Neuronal stem cell (in vitro differentiated cells): ENCODE measurements around the gene UBAC2.

Experiments
- DNase-seq: peaks from one replicate; pipeline ENCODE4 v3.0.0-alpha.2; 2013; ENCODE audit warnings: low spot score
- H2AFZ ChIP-seq: one replicate; pipeline ENCODE4 v1.6.1; 2013; ENCODE audit warnings: mild to moderate bottlenecking, low read length, inconsistent platforms
- H2AK5ac ChIP-seq: 2 replicates; pipeline ENCODE4 v1.6.1; 2013; ENCODE audit warnings: low read depth, mild to moderate bottlenecking, inconsistent platforms, low read length, moderate library complexity, mixed read lengths
- H2BK120ac ChIP-seq: 2 replicates; pipeline ENCODE4 v1.6.1; 2013; ENCODE audit warnings: low read depth, mild to moderate bottlenecking, inconsistent platforms, low read length, moderate library complexity, mixed read lengths
- H2BK12ac ChIP-seq: one replicate; pipeline ENCODE4 v1.6.1; 2013; ENCODE audit warnings: low read length, inconsistent platforms
- H2BK15ac ChIP-seq: 2 replicates; pipeline ENCODE4 v1.6.1; 2013; ENCODE audit warnings: mild to moderate bottlenecking, low read length, inconsistent platforms, mixed read lengths
- H2BK5ac ChIP-seq: one replicate; pipeline ENCODE4 v1.6.1; 2013; ENCODE audit warnings: inconsistent platforms, mild to moderate bottlenecking, low read length, moderate library complexity
- H3K14ac ChIP-seq: one replicate; pipeline ENCODE4 v1.6.1; 2013; ENCODE audit warnings: low read length, inconsistent platforms
- H3K18ac ChIP-seq: 2 replicates; pipeline ENCODE4 v1.6.1; 2013; ENCODE audit warnings: low read length, inconsistent platforms
- H3K23ac ChIP-seq: 2 replicates; pipeline ENCODE4 v1.6.1; 2013; ENCODE audit warnings: low read depth, mild to moderate bottlenecking, mixed read lengths, low read length, inconsistent platforms; ENCODE audit not compliant: poor library complexity
- H3K27ac ChIP-seq: replicated peaks from 3 replicates; pipeline ENCODE4 v1.5.1; 2013; ENCODE audit warnings: low read length, inconsistent platforms
- H3K27me3 ChIP-seq, 3 experiments: 2 replicates each; pipeline ENCODE4 v1.6.1; 2013; ENCODE audit warnings: low read length in 3 of 3, mild to moderate bottlenecking in 2 of 3, inconsistent platforms in 1 of 3, low read depth in 1 of 3, mixed read lengths in 1 of 3, moderate library complexity in 1 of 3; ENCODE audit not compliant: control insufficient read depth in 3 of 3, insufficient read depth in 3 of 3
- H3K36me3 ChIP-seq, 2 donors: replicated peaks in 1 of 2; 2 replicates each; pipeline ENCODE4 v1.6.1; 2013; ENCODE audit warnings: low read length in 2 of 2; ENCODE audit not compliant: control insufficient read depth in 2 of 2, insufficient read depth in 2 of 2
- H3K4ac ChIP-seq: 2 replicates; pipeline ENCODE4 v1.6.1; 2013; ENCODE audit warnings: inconsistent platforms, mild to moderate bottlenecking, low read length, moderate library complexity
- H3K4me1 ChIP-seq, 2 donors: 1 replicate in 1 of 2; 2 replicates in 1 of 2; pipeline ENCODE4 v1.6.1; 2013; ENCODE audit warnings: low read length in 2 of 2, low read depth in 1 of 2; ENCODE audit not compliant: control insufficient read depth in 2 of 2, insufficient read depth in 1 of 2
- H3K4me2 ChIP-seq: one replicate; pipeline ENCODE4 v1.6.1; 2013; ENCODE audit warnings: mild to moderate bottlenecking, low read length, inconsistent platforms; ENCODE audit not compliant: insufficient read depth, poor library complexity, severe bottlenecking
- H3K4me3 ChIP-seq, 2 donors: 2 replicates each; pipeline ENCODE4 v1.5.1; 2013; ENCODE audit warnings: low read length in 2 of 2, mild to moderate bottlenecking in 2 of 2, inconsistent platforms in 1 of 2, moderate library complexity in 1 of 2
- H3K79me1 ChIP-seq: one replicate; pipeline ENCODE4 v1.6.1; 2013; ENCODE audit warnings: low read depth, mild to moderate bottlenecking, inconsistent platforms, low read length, moderate library complexity
- H3K9ac ChIP-seq: one replicate; pipeline ENCODE4 v1.6.1; 2013; ENCODE audit warnings: mild to moderate bottlenecking, low read depth, low read length, inconsistent platforms; ENCODE audit not compliant: poor library complexity
- H3K9me3 ChIP-seq, 2 donors: replicated peaks in 1 of 2; 2 replicates each; pipeline versions ENCODE3 to v1.6.1; 2013; ENCODE audit warnings: low read length in 2 of 2, mild to moderate bottlenecking in 2 of 2, inconsistent platforms in 1 of 2, low read depth in 1 of 2, mixed read lengths in 1 of 2, moderate library complexity in 1 of 2; ENCODE audit not compliant: control insufficient read depth in 2 of 2, insufficient read depth in 1 of 2
- H4K8ac ChIP-seq: one replicate; pipeline ENCODE4 v1.6.1; 2013; ENCODE audit warnings: low read depth, mild to moderate bottlenecking, inconsistent platforms, low read length, moderate library complexity
- H4K91ac ChIP-seq: one replicate; pipeline ENCODE4 v1.6.1; 2013; ENCODE audit warnings: low read length, low read depth, mild to moderate bottlenecking, inconsistent platforms; ENCODE audit not compliant: poor library complexity
- WGBS, 2 donors: extraction: QIAGEN DNeasy Blood & Tissue Kit; methylation state at CpG; one replicate each; pipeline ENCODE4 v1.1.7; 2013; ENCODE audit warnings: missing lambda C conversion rate in 2 of 2, mixed read lengths in 1 of 2; ENCODE audit not compliant: insufficient read length in 2 of 2, insufficient replicate concordance in 1 of 2; ENCODE audit errors: extremely low coverage in 2 of 2; 5-methylcytosine and 5-hydroxymethylcytosine counted together

The UBAC2 gene

GRCh38 chr13:99165753-99166587 lies 34.7 kb upstream of the UBAC2 start:
- Histone ChIP-seq H3K27ac (no peak overlapping the region), H3K23ac (no peak overlapping the region), H3K9ac (no peak overlapping the region), H2BK120ac (no peak overlapping the region), H4K8ac (no peak overlapping the region), H3K18ac (no peak overlapping the region), H3K4me3 (no peak overlapping the region), H2AFZ (no peak overlapping the region), H3K14ac (no peak overlapping the region), H3K4ac (no peak overlapping the region), H3K27me3 (no peaks in the 10 kb centered on the region), H4K91ac (no peak overlapping the region), H2AK5ac (no peak overlapping the region), H3K4me2 (no peak overlapping the region), H3K79me1 (no peaks in the 10 kb centered on the region), H3K36me3 (no peaks in the 10 kb centered on the region), H3K4me1 (peaks cover 0 to 2% of the 10 kb centered on the region in 2 donors), H2BK12ac (no peak overlapping the region), H3K9me3 (no peaks in the 10 kb centered on the region), H2BK5ac (no peak overlapping the region), H2BK15ac (no peak overlapping the region)
- no peak for DNase-seq
- WGBS, 2 donors, result no CpG with 5 or more reads among the region's 5 CpGs

DNA sequence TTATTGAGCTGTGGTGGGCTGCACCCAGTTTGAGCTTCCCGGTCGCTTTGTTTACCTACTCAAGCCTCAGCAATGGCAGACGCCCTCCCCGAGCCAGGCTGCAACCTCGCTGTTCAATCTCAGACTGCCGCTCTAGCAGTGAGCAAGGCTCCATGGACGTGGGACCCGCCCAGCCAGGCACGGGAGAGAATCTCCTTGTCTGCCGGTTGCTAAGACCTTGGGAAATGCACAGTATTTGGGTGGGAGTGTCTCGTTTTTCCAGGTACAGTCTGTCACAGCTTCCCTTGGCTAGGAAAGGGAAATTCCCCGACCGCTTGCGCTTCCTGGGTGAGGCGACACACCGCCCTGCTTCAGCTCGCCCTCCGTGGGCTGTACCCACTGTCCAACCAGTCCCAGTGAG lies 27.7 kb upstream of the UBAC2 start:
- no peaks in the 10 kb centered on the region for H3K36me3 ChIP-seq

GRCh38 chr13:99173606-99174005 lies 27.0 kb upstream of the UBAC2 start:
- Histone ChIP-seq H3K4ac (no peak overlapping the region), H2BK120ac (no peak overlapping the region), H3K18ac (no peak overlapping the region), H3K36me3 (no peaks in the 10 kb centered on the region), H3K27ac (no peak overlapping the region), H3K9ac (no peak overlapping the region), H3K4me3 (no peak overlapping the region), H2AK5ac (no peak overlapping the region), H2BK5ac (no peak overlapping the region), H3K27me3 (peaks cover 0 to 2% (median 0%) of the 10 kb centered on the region in 3 experiments), H2AFZ (no peak overlapping the region), H4K8ac (no peak overlapping the region), H3K23ac (no peak overlapping the region), H4K91ac (no peak overlapping the region), H3K9me3 (no peaks in the 10 kb centered on the region), H3K4me1 (no peaks in the 10 kb centered on the region), H3K79me1 (no peaks in the 10 kb centered on the region), H2BK12ac (no peak overlapping the region), H3K14ac (no peak overlapping the region), H3K4me2 (no peak overlapping the region), H2BK15ac (no peak overlapping the region)
- no CpG with 5 or more reads among the region's 3 CpGs for WGBS, 2 donors
- no peak for DNase-seq

More for the DNA sequence above, 27.7 kb upstream of the UBAC2 start:
- Histone ChIP-seq H2BK15ac (no peak overlapping the region), H3K27ac (no peak overlapping the region), H3K9me3 (no peaks in the 10 kb centered on the region), H2BK5ac (no peak overlapping the region), H3K4me3 (no peak overlapping the region), H3K14ac (no peak overlapping the region), H2BK12ac (no peak overlapping the region), H3K23ac (no peak overlapping the region), H3K4me1 (no peaks in the 10 kb centered on the region), H2BK120ac (no peak overlapping the region), H2AFZ (no peak overlapping the region), H3K9ac (no peak overlapping the region), H4K8ac (no peak overlapping the region), H3K79me1 (no peaks in the 10 kb centered on the region), H3K27me3 (no peaks in the 10 kb centered on the region), H3K18ac (no peak overlapping the region), H4K91ac (no peak overlapping the region), H2AK5ac (no peak overlapping the region), H3K4me2 (no peak overlapping the region), H3K4ac (no peak overlapping the region)
- no CpG with 5 or more reads among the region's 18 CpGs for WGBS, 2 donors
- no peak for DNase-seq

- WGBS, 2 donors, result no CpG with 5 or more reads among the region's 2 CpGs
Observed at GRCh38 chr13:99174533-99175100, 26.0 kb upstream of the UBAC2 start.

More at GRCh38 chr13:99174533-99175100, 26.0 kb upstream of the UBAC2 start:
- Histone ChIP-seq H4K91ac (no peak overlapping the region), H3K9ac (no peak overlapping the region), H3K79me1 (no peaks in the 10 kb centered on the region), H3K23ac (no peak overlapping the region), H3K4me1 (no peaks in the 10 kb centered on the region), H2BK120ac (no peak overlapping the region), H3K36me3 (no peaks in the 10 kb centered on the region), H3K18ac (no peak overlapping the region), H3K4me2 (no peak overlapping the region), H2BK12ac (no peak overlapping the region), H3K4ac (no peak overlapping the region), H3K27ac (no peak overlapping the region), H3K9me3 (no peaks in the 10 kb centered on the region), H2BK5ac (no peak overlapping the region), H2AFZ (no peak overlapping the region), H3K27me3 (peaks cover 0 to 2% (median 0%) of the 10 kb centered on the region in 3 experiments), H4K8ac (no peak overlapping the region), H2BK15ac (no peak overlapping the region), H2AK5ac (no peak overlapping the region), H3K4me3 (no peak overlapping the region), H3K14ac (no peak overlapping the region)
- no peak for DNase-seq
